GM21515 (cell line): ENCODE results near the gene SIM1.

Experiments used
- ATAC-seq: cut with Tn5 transposase; IDR thresholded peaks from one replicate; pipeline ENCODE4 v1.9.1; 2021; ENCODE audit not compliant: unreplicated experiment

The SIM1 gene

DNA sequence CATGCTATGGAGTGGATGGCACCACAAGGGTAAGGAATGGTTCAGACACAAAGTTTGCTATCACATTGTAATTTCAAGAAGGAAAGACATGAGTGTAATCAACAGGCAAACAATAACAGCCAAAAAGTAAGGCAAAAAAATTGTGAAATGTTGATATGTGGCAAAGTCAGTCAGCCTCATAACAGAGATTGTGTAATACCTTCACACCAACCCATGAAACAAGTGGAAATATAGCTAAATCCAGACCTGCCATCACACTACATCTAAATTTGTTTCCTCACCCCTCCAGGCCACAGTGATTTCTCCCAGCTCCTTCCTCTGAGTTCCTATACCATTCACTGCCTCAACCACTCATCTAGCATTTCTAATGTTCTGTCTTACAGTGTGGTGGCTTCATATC, 37.3 kb downstream of the SIM1 start:
- no peak for ATAC-seq

DNA sequence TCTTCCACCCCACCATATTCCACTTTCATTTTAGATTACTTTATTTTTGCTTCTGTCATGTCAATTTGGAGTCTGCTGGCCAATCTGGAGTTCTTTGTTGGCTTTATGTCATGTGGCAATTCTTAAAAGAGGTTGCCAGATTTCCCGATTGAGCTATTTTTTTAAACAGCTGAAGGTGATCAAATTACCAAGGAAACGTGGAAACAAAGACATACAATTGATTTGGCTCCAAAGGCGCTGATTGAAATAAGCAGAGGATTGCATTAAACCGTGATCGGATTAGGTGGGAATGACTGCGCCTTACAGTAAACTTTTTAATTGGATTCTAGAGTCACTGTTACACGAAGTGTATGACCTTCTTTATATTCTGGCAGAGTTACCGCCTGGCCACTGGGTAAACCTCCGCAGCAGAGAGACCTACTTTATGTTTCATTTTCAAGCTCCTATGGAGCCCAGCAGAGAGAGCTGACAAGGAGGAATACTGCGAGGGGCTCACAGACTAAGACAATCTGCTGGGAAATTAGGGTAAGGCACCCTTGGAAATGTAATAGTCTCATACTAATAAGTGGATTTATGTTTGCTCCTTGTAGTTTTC, 37.9 kb downstream of the SIM1 start:
- ATAC-seq: no peak

DNA sequence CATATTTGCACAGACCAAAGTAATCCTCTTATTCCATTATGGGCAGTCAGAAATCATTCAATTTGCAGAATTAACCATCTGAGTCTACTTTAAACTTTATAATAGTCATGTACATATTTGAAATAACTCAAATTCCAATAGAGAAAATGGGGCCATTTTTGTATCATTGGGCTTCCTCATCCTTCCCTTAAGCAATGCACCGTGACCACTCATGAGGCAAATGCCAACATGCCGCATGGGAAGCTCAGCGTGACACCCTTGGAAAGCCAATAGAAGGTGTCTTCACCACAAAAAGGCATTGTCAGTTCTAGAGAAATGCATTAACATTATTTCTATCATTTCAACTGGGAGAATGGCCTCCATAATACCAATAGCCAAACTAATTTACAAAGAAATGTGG, 38.5 kb downstream of the SIM1 start:
- no peak for ATAC-seq

DNA sequence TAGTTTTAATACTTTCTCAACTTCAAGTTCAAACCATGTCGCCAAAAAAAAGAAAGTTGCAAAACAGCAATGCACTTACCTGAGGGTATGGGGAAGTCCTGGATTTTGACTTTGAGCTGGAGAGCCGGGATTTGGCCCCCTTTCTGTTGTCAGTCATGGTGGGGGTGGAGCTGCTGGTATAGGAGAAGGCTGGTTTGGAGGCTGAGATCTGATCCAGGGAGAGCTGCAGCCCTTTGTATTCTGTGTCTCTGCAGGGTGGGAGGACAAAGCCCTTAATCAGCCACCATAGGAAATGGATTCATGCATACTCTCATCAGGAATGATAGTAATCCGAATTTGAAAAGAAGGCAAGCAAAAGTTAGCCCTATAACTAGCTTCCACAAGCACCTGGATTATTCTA, 44.0 kb downstream of the SIM1 start:
- ATAC-seq: no peak

DNA sequence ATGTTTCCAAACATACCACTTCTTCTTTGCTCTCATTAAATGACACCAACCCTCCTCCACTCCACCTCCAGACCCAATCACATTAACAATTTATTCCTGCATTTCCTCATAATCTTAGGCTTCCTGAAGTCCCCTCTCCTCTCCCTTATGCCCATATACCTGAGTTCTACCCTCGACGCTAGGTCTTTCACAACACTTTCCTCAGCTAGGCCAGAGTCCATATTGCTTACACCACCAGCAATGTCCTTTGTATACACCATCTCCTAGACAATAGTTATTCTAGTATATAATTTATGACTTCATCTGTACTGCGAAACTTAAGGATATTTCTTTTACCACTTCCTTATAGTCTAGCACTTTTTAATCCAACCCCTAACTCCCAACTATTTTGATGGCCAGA, 47.7 kb downstream of the SIM1 start:
- no peak for ATAC-seq

DNA sequence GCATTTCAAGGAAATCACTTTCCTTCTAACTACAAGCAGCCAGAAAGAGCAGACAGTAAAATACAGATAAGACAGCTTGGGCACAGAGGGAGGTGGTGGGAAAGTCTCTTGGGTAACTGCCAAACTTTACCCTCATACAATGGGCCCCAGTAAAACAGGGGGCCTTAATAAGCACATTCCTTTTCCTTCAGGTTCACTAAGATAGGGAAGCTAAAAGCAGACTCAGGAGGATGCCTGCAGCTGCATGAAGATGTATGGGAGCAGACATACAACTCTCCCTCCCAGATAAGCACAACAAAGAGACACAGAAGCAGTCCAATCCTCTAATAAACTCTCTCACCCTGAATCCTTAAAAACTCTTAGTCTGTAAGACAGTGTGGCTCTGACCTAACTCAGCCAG, 49.0 kb downstream of the SIM1 start:
- no peak for ATAC-seq

DNA sequence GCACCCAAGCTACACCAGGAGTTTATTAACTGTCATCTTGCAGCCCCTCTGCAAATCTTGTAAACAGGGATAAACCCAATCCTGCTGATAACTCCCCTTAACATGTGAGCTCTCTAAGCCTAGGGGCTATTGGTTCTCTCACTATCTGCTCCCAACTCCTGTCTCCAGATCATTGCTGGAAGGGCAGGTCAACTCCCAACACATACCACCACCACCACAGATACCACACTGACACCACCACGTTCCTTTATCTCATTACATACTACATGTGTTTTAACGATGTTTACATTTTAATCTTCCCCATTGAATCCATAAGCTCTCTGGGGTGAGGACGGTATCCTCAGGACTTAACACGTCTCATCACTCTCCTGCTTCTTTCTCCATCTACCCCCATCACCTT, 51.8 kb downstream of the SIM1 start:
- ATAC-seq: no peak

DNA sequence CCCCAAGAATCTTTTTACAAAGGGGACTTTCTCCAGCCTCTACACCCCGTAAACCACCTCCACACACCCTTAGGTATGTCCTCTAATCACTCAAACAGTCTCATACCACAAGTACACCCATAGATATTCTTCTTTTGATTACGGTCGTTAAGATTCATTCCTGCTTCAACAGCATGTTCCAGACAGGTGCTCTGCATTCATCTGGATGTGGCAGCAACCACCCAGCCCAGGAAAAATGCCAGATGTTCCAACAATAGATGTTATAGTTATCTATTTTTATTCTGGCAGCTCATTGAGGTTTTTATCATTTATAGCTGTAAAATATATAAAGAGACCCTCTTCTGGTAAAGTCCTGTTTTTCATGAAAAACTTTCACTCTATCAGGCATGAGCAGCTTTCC, 60.7 kb downstream of the SIM1 start:
- no peak for ATAC-seq

DNA sequence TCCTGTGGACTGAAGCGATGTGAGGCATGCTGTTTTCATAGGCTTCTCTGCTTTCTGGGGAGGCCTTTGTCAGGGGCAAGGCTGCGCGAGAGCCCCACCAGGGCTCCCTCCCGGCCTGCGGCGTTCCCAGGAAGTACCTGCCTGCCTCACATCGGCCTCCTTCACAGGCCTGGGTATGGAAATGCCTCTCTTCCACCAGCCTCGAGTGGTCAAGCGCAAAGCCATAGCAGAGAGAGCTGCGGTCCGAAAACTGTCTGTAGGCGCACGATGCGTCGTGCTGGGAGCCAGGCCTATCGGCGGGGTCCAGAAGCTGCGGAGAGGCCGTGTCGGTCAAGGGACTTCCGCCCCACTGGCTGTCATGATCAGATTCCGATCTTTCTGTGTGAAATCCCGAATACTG, 71.2 kb downstream of the SIM1 start:
- no peak for ATAC-seq

DNA sequence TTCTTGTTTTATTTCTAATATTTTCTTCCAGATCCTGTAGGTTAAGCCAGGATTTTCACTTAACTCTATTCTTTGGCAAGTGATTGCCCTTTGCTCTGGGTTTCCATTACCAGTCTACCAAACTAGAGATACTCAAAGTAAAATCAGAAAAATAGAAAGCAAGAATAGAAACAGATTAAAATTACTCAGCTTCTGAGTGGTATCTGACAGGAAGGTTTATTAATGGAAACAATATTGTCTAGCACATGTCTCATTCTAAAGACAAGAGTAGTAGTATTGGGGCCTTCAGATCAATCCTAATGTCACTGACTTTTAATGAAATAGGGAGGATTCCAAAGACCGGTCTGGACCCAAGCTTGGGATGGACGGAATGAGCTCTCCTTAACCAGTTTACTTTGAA, 72.3 kb downstream of the SIM1 start:
- no peak for ATAC-seq

DNA sequence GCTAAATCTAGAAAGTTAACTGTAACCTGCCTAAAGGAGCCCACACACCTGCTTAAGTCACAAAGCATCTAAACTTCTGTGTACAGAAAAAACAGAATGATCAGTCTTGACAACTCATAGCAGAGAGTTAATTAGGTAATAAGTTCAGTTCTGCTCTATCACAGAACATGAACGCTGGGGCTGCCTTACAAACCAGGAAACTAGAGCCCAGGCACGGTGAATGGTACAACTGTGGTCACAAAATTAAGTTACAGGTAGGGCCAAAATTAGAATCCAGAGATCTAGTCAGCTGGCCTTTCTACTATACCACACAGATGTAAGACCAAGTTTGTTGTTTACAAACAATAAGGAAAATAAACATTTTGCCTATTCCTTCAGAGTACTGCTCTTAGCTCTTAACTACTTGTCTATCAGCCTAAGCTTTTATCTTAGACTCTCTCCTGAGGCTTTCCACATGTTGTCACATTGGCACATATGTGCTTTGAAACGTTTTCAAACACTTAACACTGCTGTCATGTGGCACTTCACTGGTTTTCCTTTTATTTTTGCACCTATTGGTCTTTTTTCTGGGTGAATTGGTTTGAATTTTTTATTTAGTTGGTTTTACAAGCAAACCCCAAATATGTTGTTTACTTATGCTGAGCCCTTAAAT, 75.7 kb downstream of the SIM1 start:
- no peak for ATAC-seq

DNA sequence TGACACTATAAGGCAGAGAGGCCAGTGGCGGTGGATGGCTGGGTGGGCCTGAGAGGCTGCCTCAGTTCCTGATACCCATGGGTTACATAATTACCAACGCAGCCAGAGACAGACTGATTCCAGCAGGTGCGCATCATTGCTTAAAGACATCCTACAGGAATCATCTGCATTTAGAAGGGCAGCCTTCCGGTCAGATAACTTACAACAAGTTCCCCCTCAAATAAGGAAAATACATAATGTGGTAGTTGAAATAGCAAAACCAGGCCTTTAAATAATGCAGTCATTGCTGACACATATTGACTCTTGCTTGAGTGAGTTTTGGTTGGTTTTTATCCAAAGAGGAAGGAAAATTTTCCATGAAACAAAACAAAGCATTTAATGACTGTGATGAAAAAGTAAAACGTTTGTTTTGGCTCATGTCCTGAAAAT, 81.9 kb downstream of the SIM1 start:
- no peak for ATAC-seq

DNA sequence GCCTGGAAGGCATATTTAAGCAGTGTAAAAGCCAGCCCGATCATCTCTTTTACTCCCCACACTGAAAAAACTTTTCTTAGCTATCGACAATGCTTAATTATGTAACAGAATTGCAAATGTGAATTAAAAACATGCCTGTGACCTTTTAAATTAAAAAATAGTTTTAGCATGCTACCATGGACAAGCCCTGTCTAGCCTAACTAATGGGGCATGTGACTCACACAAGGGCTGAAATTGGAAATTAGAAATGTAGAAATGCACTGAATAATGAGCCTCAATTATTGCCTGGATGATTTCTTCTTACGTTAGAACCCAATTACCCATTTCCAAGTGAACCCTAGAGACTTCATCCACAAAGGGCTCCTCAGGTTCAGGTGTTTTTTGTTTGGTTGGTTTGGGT, 82.7 kb downstream of the SIM1 start:
- ATAC-seq: no peak

DNA sequence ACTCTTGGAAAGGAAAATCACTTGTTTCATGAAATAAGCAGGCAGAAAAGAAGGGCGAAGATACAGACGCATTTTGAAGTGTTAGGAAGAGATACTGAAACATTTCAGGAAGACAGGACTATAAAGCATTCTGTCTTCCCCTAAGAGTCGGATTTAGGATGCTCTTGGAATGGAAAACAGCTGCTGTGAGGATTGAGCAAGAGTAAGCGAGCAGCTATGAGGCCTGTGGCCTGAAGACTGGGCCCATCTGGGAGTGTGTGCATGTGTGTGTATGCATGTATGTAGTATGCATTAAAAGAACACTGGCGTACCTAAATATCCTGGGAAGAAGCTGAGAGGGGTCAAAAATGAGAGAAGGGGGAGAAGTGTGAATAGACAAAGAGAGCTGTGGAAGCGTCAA, 83.6 kb downstream of the SIM1 start:
- ATAC-seq: no peak

DNA sequence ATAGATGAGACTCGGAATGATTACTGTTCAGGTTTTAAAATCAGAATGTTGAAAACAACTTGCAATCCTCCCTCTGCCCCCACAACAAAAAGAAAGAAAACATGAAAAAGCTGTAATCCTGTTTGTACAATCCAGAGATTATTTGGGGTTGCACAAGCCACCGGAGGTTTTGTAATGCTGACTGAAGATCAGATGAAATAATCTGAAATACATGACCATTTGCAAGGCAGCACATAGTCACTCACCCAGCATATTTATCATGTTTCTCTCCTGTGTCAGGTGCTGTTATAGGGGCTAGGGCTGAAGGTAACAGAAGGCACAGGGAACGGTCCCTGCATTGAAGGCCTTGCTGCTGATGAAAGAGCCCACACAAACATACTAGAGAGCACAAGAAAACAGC, 85.3 kb downstream of the SIM1 start:
- no peak for ATAC-seq

DNA sequence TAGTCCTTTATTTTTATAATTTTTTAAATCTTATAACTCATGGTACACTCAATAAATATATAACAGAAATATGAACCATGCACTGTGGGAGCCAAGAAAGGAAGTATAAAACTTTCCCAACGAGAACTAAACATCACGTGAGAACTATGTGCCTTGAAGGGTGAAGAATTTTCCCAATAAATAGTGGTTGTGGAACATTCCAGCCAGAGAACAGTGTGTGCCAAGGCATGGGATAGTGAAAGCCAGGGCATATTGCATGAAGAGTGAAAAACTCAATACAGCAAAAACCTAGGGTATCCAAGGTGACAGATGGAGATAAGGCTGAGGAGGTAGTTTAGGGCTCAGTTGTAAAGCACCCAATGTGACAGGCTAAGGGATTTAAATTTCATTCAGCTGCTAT, 86.1 kb downstream of the SIM1 start:
- no peak for ATAC-seq

DNA sequence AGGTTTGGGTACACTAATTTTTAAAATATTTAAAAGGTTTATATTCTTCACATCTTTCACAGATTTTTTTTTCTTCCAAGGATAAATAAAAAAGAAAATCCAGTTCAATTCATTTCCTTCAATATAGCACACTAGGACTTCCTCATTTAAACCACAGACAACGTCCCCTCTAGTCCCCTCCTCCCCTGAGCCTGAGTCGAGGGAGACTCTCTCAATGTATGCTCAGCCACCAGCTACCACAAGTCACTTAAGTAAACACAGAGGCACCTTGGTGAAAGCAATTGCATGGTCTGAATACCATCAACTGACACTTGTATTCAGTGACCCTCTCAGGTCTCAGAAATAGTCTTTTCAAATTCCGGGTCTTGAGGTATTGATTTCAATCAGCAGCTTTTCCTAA, 88.6 kb downstream of the SIM1 start:
- ATAC-seq: no peak

DNA sequence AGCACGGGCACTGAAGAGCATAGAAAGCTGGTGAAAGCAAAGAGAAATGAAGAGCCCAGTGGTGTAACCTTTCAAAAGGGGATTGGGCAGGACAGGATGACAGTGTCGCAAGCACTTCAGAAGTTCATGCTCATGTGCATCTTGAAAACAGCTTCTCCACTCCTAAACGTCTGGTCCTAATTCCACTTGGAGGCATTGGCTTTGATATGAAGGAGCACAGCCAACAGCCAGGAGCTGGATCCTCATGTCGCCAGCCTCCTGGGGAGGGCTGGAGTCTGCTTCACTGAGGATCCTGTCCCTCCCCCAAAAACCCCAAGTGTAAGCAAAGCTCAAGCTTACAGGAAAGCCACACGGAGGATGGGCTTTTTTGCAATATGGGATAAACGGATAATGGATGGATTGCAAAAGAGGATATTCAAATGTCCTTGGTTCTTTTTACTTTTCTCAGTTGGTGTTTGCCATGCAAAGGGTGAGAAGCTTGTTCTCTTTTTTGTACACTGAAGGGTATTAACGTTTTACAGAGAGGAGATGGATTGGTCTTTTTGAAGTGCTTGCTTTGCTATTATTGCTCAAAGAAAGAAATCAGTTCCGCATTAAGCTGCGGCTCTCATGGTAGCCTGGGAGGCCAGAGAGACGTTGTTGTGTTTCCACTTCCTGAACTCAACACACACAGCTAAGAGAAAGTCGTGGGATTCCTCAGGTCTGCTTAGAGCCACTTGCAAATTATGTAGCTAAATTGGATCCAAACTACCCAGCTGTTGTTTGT, 92.2 kb downstream of the SIM1 start:
- ATAC-seq: no peak

DNA sequence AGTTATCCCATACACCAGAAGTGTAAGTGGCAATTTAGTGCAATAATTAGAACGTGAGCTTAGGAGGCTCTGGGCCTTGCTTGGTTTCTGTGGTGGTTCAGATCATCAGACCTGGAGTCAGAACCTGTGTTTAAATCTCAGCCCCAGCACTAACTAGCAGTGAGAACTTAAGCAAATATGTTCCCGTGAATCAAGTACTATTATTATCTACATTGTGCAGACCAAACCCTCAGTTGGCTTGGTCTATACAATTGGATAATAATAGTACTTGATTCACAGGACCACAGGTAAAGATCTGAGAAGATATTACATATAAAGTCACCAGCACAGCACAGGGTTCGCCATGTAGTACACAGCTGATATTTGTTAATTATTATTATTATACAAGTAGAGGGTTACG, 93.1 kb downstream of the SIM1 start:
- ATAC-seq: no peak

DNA sequence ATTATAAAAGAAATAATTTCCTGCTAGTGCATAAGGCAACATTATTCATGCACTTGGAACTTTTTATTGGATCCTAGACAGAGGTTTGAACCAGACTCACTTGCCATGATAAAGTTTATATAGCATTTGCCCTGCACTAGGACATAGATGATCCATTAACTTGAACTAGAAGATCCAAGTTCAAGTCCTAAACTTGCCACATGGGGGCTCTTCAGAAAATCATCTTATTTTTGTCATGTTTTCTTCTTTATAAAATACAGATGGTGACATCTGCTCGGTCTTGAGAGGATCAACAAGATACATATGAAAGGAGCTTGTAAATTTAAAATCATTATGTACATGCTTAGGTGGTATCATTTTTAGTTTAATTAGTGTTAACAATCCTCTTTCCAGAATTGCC, 94.5 kb downstream of the SIM1 start:
- no peak for ATAC-seq

DNA sequence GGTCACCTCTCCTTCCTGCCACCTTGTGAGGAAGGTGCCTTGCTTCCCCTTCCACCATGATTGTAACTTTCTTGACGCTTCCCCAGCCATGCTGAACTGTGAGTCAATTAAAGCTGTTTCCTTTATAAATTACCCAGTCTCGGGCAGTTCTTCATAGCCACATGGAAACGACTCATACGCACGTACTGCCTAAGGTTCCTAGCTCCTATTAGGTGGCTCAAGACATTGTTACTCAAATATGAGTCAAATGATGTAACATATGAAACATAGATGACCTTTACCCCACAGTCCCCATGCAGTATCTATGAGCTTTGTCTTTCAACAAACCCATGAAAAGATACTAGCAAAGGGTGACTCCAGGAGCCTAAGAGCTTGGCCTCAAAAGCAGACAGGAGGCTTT, 98.3 kb downstream of the SIM1 start:
- ATAC-seq: no peak

DNA sequence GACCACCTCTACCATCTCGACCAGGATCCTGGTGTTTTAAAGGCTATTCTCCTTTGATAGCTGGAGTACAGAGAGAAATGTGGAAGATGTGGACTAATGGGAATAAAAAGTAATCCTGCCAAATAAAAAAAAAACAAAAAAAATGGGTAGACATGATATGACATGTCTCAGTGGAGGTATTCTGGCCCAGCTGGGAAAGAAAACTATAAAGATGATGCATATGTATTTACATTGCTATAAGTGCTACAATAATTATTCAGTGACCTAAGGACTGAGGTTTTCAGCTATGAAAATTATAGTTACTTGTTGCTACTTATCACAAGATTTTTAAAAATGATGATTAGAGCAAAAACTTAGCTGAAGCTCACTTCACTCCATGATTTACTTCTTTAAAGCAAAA, 101.1 kb downstream of the SIM1 start:
- no peak for ATAC-seq
